C4-2B (cell line): Measurements from ENCODE around the gene TMA16.
A peak's percentile ranks its signal among the peaks of the same experiment; 100 is the strongest.

Experiments used
- CTCF ChIP-seq: fragments of 450-650 bp; conservative IDR thresholded peaks from 2 replicates; pipeline ENCODE4 v1.5.1; 2017; ENCODE audit warnings: mild to moderate bottlenecking
- ZFX ChIP-seq: fragments of 450-650 bp; IDR thresholded peaks from 2 replicates; pipeline ENCODE4 v1.6.1; 2017

GRCh38 chr4:163484906-163485305 is 9.6 kb upstream of the TMA16 start:
- TF ChIP-seq CTCF = peak; percentile 54
- TF ChIP-seq ZFX = no peak
